ACC112 (cell line): ENCODE measurements around the gene KCNK10.

Experiments
- H2AFZ ChIP-seq: fragments of 200-600 bp; sonication (generic); one replicate; pipeline ENCODE4 v1.6.0; 2017; ENCODE audit warnings: antibody characterized with exemption, low read length; ENCODE audit not compliant: unreplicated experiment
- H3K27ac ChIP-seq: fragments of 200-600 bp; sonication (generic); 2 replicates; pipeline ENCODE4 v1.5.1; 2014; ENCODE audit warnings: low read depth, mild to moderate bottlenecking, antibody characterized with exemption, low read length, moderate library complexity
- H3K27me3 ChIP-seq: fragments of 200-600 bp; sonication (generic); 2 replicates; pipeline ENCODE4 v1.6.1; 2014; ENCODE audit warnings: mild to moderate bottlenecking, antibody characterized with exemption, low read length, moderate library complexity, mixed read lengths; ENCODE audit not compliant: insufficient read depth
- H3K36me3 ChIP-seq: fragments of 200-600 bp; sonication (generic); 2 replicates; pipeline ENCODE4 v1.6.1; 2016; ENCODE audit warnings: mild to moderate bottlenecking, antibody characterized with exemption, low read length, moderate library complexity, mixed read lengths; ENCODE audit not compliant: insufficient read depth
- H3K4me1 ChIP-seq: fragments of 200-600 bp; sonication (generic); one replicate; pipeline ENCODE4 v1.6.1; 2016; ENCODE audit warnings: low read length, mixed read lengths; ENCODE audit not compliant: insufficient read depth, unreplicated experiment, control insufficient read depth
- H3K4me3 ChIP-seq: fragments of 200-600 bp; sonication (generic); 2 replicates; pipeline ENCODE4 v1.5.1; 2014; ENCODE audit warnings: mild to moderate bottlenecking, low read depth, low read length
- H3K79me2 ChIP-seq: fragments of 200-600 bp; sonication (generic); one replicate; pipeline ENCODE4 v1.6.0; 2016; ENCODE audit warnings: low read length; ENCODE audit not compliant: control insufficient read depth, unreplicated experiment, insufficient read depth

The KCNK10 gene

GRCh38 chr14:88321692-88322503 lies 1.2 kb downstream of the KCNK10 start:
- Histone ChIP-seq H3K36me3 (no peaks in the 10 kb centered on the region), H3K27ac (no peak overlapping the region), H3K4me1 (no peaks in the 10 kb centered on the region), H3K79me2 (no peaks in the 10 kb centered on the region), H3K27me3 (peaks cover 98% of the 10 kb centered on the region), H3K4me3 (no peak overlapping the region), H2AFZ (no peak overlapping the region)

- Histone ChIP-seq H3K79me2 (no peaks in the 10 kb centered on the region), H3K4me3 (no peak overlapping the region), H3K4me1 (no peaks in the 10 kb centered on the region), H3K36me3 (no peaks in the 10 kb centered on the region), H3K27me3 (peaks cover 85% of the 10 kb centered on the region), H3K27ac (no peak overlapping the region), H2AFZ (no peak overlapping the region)
These were observed 4.7 kb downstream of the KCNK10 start for GRCh38 chr14:88318406-88318805.

DNA sequence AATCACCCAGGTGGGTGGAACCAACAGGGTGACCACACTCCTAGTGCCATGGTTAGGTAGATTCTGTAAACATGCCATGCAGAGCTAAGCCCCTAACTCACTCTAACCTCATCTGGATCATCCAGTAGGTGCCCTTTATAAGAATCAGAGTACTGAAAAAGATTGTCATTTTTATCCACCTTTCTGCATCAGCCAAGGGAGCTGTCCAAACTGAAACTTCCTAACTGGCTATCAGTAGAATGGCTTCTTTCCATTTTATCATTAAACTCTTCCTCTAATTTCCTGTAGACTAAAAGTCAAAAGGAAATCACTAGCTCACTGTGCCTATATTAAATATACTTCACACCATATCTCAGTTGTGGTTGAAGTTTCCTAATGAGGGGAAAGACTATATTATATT lies 6.5 kb downstream of the KCNK10 start:
- H3K27ac ChIP-seq = no peak overlapping the region
- H3K79me2 ChIP-seq = no peaks in the 10 kb centered on the region

GRCh38 chr14:88312257-88312656 lies 10.8 kb downstream of the KCNK10 start:
- H3K79me2 ChIP-seq = no peaks in the 10 kb centered on the region
- no peak overlapping the region for H3K27ac ChIP-seq
- no peak overlapping the region for H3K4me3 ChIP-seq
- H3K27me3 ChIP-seq = peaks cover 52% of the 10 kb centered on the region
- H3K36me3 ChIP-seq = no peaks in the 10 kb centered on the region
- H3K4me1 ChIP-seq = no peaks in the 10 kb centered on the region
- H2AFZ ChIP-seq = no peak overlapping the region

More for the DNA sequence above, 6.5 kb downstream of the KCNK10 start:
- Histone ChIP-seq H3K4me3 (no peak overlapping the region), H2AFZ (no peak overlapping the region), H3K27me3 (peaks cover 79% of the 10 kb centered on the region), H3K4me1 (no peaks in the 10 kb centered on the region), H3K36me3 (no peaks in the 10 kb centered on the region)

DNA sequence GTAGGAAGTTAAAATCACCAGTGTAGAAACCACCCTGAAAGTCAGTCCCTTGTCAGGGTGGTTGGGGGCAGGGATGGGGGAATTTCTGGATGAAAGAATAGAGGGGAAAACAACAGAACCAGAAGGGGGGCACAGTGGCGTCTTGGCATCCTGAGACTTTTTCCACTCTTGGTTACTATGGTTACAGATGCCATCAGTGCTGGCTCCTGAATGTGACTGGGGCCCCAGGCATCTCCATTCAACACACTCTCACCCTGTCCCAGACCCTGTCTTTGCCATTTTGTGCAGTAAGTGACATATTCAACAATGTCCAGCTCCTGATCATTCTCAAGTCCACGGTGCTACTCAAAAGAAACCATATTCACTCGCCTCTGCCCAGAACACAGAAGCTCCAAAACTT lies 11.3 kb downstream of the KCNK10 start:
- H3K4me3 ChIP-seq = no peak overlapping the region
- no peak overlapping the region for H2AFZ ChIP-seq
- no peak overlapping the region for H3K27ac ChIP-seq
- peaks cover 47% of the 10 kb centered on the region for H3K27me3 ChIP-seq
- H3K36me3 ChIP-seq = no peaks in the 10 kb centered on the region
- no peaks in the 10 kb centered on the region for H3K79me2 ChIP-seq
- H3K4me1 ChIP-seq = no peaks in the 10 kb centered on the region

GRCh38 chr14:88310449-88310848 lies 12.6 kb downstream of the KCNK10 start:
- H3K79me2 ChIP-seq = no peaks in the 10 kb centered on the region
- H3K36me3 ChIP-seq = no peaks in the 10 kb centered on the region
- no peaks in the 10 kb centered on the region for H3K4me1 ChIP-seq
- H3K27me3 ChIP-seq = peaks cover 34% of the 10 kb centered on the region
- H3K4me3 ChIP-seq = no peak overlapping the region
- no peak overlapping the region for H3K27ac ChIP-seq
- no peak overlapping the region for H2AFZ ChIP-seq

DNA sequence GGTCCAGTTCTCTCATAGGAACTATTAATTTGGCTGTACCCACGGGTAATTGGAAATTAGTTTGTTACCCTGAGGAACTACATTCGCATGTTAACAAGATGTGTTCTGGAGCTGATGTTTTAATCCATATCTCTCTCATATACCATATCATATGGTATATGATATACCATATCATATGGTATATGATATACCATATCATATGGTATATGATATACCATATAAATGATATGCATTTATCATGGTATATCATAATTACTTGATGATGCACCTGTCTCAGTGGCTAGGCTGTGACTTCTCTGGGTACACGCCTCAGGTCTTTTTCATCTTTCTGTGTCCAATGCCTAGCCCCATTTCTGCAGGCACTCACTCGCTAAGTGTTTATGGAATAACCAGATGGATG lies 13.0 kb downstream of the KCNK10 start:
- Histone ChIP-seq H3K79me2 (no peaks in the 10 kb centered on the region), H3K4me1 (no peaks in the 10 kb centered on the region), H3K27ac (no peak overlapping the region), H3K4me3 (no peak overlapping the region), H3K36me3 (no peaks in the 10 kb centered on the region), H3K27me3 (peaks cover 33% of the 10 kb centered on the region), H2AFZ (no peak overlapping the region)

DNA sequence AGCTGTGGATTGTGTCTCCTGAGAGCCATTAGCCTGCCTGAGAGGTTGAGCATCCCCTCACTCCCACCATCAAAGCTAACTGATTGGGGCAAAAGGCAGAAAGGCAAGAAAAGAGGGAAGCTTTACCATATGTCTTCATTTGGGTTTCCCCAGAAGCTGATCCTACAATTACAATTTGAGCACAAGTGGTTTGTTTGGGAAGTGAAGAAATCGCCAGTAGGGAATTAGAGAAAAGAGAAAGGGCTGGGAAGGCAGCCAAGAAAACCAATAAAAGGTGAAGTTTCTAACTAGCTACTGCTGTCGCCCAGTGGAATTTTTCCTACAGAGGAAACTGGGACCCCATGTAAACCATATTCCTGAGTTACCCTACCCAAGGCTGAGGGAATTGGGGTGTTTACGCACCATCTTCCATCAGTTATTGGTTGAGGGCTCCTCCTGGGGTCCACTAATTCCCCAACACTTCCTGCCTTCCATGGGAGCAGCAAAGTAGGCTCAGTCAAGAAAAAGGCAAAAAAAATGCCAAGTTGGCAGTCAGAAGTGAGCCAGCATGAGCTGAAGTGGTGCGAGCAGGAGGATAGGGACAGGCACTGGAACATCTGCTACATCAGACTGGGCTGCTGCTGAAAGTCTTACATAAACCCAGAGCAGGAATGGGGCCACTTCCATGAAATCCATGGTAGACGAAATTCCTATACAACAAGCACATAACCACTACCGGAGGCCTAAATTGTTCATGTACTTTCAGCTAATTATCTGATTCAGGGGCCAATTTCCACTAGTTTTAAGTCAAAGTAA lies 17.3 kb downstream of the KCNK10 start:
- Histone ChIP-seq H2AFZ (no peak overlapping the region), H3K36me3 (no peaks in the 10 kb centered on the region), H3K27ac (no peak overlapping the region), H3K79me2 (no peaks in the 10 kb centered on the region), H3K4me1 (no peaks in the 10 kb centered on the region), H3K4me3 (no peak overlapping the region), H3K27me3 (peaks cover 7% of the 10 kb centered on the region; the same call in 1 of the 2 replicates)

DNA sequence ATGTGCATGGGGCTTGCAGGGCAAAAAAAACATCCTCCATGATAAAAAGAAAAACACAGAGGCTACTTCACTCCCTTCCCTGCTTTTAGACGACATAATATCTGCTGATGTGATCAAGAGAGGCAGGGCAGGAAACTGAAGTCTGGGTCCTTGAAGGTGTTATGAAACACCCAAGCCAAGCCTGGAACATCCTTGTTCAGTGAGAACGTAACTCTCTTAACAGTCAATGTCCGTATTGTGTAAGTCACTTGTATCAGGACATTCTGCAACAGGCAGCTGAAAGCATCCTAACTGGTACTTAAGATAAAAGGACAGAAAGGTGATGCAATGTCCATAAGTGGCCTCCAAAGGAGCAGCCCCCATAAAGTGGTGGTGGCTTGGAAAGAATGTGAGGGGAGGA lies 20.0 kb downstream of the KCNK10 start:
- H3K27ac ChIP-seq = no peak overlapping the region
- H3K36me3 ChIP-seq = no peaks in the 10 kb centered on the region
- H3K4me3 ChIP-seq = no peak overlapping the region
- H2AFZ ChIP-seq = no peak overlapping the region
- no peaks in the 10 kb centered on the region for H3K4me1 ChIP-seq
- H3K79me2 ChIP-seq = no peaks in the 10 kb centered on the region
- H3K27me3 ChIP-seq = peaks cover 3% of the 10 kb centered on the region

- Histone ChIP-seq H2AFZ (no peak overlapping the region), H3K27ac (no peak overlapping the region), H3K36me3 (no peaks in the 10 kb centered on the region), H3K4me3 (no peak overlapping the region), H3K79me2 (no peaks in the 10 kb centered on the region), H3K27me3 (peaks cover 3% of the 10 kb centered on the region), H3K4me1 (no peaks in the 10 kb centered on the region)
These were observed 21.7 kb downstream of the KCNK10 start for GRCh38 chr14:88301381-88301780.

GRCh38 chr14:88300817-88301216 lies 22.3 kb downstream of the KCNK10 start:
- H3K36me3 ChIP-seq = no peaks in the 10 kb centered on the region
- H3K27me3 ChIP-seq = peaks cover 7% of the 10 kb centered on the region
- no peaks in the 10 kb centered on the region for H3K4me1 ChIP-seq
- H3K79me2 ChIP-seq = no peaks in the 10 kb centered on the region
- no peak overlapping the region for H2AFZ ChIP-seq
- H3K4me3 ChIP-seq = no peak overlapping the region
- H3K27ac ChIP-seq = no peak overlapping the region
